Left lung (tissue), 10 donors: Measurements from ENCODE around the gene ELF4. TPM values are rescaled to one million over a fixed set of nuclear protein-coding genes. Genes with fewer than 3 reads are reported as not detected.

Experiments
- ATAC-seq: fragments of 200-7000 bp; cut with Tn5 transposase; one replicate; pipeline ENCODE4 v1.9.1; 2020; ENCODE audit warnings: moderate library complexity
- DNase-seq, 4 donors: peaks; one replicate each; pipeline ENCODE4 v3.0.0-alpha.2; 2013 to 2020
- H3K27ac ChIP-seq, 2 donors: fragments of 200-600 bp; sonication (generic) in 1 of 2; one replicate each; pipeline versions ENCODE4 v1.5.0 to v1.8.0; 2020 to 2021
- H3K27me3 ChIP-seq, 2 donors: fragments of 200-600 bp; sonication (generic) in 1 of 2; one replicate each; pipeline versions ENCODE4 v1.5.0 to v1.8.0; 2020 to 2021
- H3K36me3 ChIP-seq, 2 donors: fragments of 200-600 bp; sonication (generic) in 1 of 2; one replicate each; pipeline versions ENCODE4 v1.5.0 to v1.8.0; 2020 to 2021
- H3K4me1 ChIP-seq, 2 donors: fragments of 200-600 bp; one replicate each; pipeline ENCODE4 v1.8.0; 2021
- H3K4me3 ChIP-seq, 2 donors: fragments of 200-600 bp; sonication (generic) in 1 of 2; one replicate each; pipeline versions ENCODE4 v1.5.0 to v1.8.0; 2020 to 2021; ENCODE audit warnings: mild to moderate bottlenecking in 1 of 2
- H3K9me3 ChIP-seq, 2 donors: fragments of 200-600 bp; sonication (generic) in 1 of 2; one replicate each; pipeline versions ENCODE4 v1.5.0 to v1.8.0; 2020 to 2021
- intact Hi-C, 2 donors: fragments of 100-400 bp; cut with DNase I; formaldehyde crosslinking; loops; one replicate each; pipeline versions ENCODE4 v1.11.2 to v1.14.2; 2022
- polyA plus RNA-seq, 6 donors: library from polyadenylated mRNA; unstranded; fragments of 120-200 nt; gene quantifications; one replicate each; pipeline ENCODE4 v1.2.1, GENCODE V29; 2013; ENCODE audit not compliant: insufficient read length in 6 of 6
- total RNA-seq, 2 donors: library from RNA; stranded (reverse); fragmentation: NEBNext Ultra II Directional; extraction: Animal tissue kit (Norgen Biotek cat#: 25700); gene quantifications; one replicate each; pipeline ENCODE4 v1.2.1, GENCODE V29; 2021
- TF ChIP-seq, protein P1 (sequence below), 2 donors: fragments of 200-600 bp; sonication (generic) in 1 of 2; IDR thresholded peaks; one replicate each; pipeline versions ENCODE4 v1.5.0 to v1.8.0; 2021; ENCODE audit warnings: antibody characterized with exemption in 2 of 2
- donor health status: DM: no; HTN: yes; CAD: no.
- donor health status: DM: no; HTN: no; CAD: no.

The ELF4 gene
- total and polyA plus RNA-seq, 8 donors, result 10.1 to 23.9 (median 12.8) TPM

DNA sequence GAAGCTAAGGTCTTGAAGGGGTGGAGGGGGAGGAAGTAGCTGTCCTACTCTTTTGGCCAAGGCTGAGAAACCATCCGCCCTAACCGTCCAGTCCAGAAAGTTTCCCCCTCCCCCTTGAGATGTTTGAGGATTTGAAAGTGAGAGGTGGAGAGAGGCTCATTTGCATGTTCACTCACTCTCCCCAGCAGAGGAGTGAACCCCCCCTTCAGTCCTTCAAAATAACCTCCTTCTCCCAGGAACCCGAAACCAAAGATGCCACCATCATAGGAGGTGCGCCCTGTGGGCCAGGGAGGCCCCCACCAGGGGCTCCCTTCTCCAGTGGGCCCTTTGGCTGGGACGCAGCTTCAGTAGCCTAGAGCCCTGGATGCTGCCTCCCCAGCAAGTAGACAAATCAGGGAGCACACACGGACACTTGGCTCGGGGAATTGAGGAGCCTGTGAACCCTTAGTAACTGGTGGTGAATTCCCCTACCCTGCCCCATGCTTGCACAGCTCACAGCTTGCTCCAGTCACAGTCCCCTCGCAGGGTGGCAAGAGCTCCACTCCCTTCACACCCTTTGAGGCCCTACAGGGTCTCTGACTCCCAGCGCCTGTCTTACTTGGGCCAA, 25.6 kb downstream of the ELF4 start:
- no peak overlapping the region for H3K4me3 ChIP-seq
- no peak for ATAC-seq
- no peaks in the 10 kb centered on the region for H3K9me3 ChIP-seq
- TF ChIP-seq, protein P1, sequence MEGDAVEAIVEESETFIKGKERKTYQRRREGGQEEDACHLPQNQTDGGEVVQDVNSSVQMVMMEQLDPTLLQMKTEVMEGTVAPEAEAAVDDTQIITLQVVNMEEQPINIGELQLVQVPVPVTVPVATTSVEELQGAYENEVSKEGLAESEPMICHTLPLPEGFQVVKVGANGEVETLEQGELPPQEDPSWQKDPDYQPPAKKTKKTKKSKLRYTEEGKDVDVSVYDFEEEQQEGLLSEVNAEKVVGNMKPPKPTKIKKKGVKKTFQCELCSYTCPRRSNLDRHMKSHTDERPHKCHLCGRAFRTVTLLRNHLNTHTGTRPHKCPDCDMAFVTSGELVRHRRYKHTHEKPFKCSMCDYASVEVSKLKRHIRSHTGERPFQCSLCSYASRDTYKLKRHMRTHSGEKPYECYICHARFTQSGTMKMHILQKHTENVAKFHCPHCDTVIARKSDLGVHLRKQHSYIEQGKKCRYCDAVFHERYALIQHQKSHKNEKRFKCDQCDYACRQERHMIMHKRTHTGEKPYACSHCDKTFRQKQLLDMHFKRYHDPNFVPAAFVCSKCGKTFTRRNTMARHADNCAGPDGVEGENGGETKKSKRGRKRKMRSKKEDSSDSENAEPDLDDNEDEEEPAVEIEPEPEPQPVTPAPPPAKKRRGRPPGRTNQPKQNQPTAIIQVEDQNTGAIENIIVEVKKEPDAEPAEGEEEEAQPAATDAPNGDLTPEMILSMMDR (IDR thresholded peaks at IDR 0.05), result no peak
- H3K27ac ChIP-seq, result peak overlapping the region; percentile 26 to 81
- H3K27me3 ChIP-seq, result no peaks in the 10 kb centered on the region
- no peaks in the 10 kb centered on the region for H3K36me3 ChIP-seq
- intact Hi-C loops, result no loop called here
- H3K4me1 ChIP-seq, result peaks cover 0 to 86% of the 10 kb centered on the region in 2 donors
- DNase-seq, result no peak

DNA sequence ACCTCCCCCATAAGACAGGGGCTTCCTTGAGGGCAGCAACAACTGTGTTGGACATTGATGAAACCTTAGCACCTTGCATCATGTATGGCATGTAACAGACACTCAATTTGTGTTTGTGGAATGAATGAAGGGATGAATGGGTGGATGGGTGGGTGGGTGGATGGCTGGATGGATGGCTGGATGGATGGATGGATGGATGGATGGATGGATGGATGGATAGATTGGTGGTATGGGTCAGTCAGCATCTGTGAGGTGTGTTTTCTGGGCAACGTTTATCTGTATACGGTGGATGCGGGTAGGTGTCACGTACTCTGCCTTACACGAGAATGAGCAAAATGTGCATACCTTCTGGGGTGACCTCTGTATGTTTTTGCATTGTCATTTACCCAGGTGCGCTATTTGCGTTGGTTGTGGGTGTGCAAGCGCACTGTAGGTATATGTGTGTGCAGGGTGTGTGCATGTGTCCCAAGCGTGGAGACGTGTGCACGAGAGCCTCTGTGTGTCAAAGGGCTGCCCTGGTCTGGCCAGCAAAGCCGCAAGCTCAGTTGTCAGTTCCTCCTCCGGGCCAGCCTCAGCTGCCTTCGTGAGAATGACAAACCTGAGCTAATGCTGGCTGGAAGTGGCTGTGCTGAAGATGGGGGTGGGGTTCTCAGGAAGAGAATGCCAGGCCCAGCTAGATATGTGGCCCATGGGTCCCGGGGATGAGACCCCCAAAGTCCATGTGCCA, 26.5 kb downstream of the ELF4 start:
- Histone ChIP-seq H3K27me3 (no peaks in the 10 kb centered on the region), H3K36me3 (no peaks in the 10 kb centered on the region), H3K4me3 (no peak overlapping the region), H3K9me3 (no peaks in the 10 kb centered on the region), H3K4me1 (peaks cover 0 to 78% of the 10 kb centered on the region in 2 donors), H3K27ac (peak overlapping the region in 1 of 2 donors; percentile 81)
- DNase-seq (peak in 1 of 4 donors; percentile 80), ATAC-seq (peak; percentile 3)
- intact Hi-C loops, result no loop called here
- TF ChIP-seq, protein P1 (IDR thresholded peaks at IDR 0.05), result no peak

DNA sequence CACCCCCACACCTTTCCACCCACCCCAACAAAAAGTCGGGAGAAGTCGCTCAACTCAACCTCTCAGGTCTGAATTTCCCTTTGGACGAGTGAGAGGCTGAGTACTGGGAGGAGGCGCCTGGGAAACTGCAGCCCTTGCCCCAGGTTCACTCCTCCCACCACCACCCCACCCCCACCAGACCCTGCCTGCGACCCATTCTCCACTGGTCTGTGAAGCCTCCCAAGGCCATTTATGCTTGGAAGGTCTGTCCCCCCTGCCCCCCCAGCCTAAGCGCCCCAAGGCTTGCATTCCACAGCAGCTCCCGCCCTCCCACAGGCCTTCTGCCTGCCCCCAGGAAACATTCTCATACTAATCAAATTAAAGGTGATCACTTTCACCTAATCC, 27.2 kb downstream of the ELF4 start:
- intact Hi-C loops, result no loop called here
- ATAC-seq (no peak), DNase-seq (no peak)
- peak overlapping the region in 1 of 2 donors; percentile 72 for H3K27ac ChIP-seq
- no peaks in the 10 kb centered on the region for H3K9me3 ChIP-seq
- H3K4me1 ChIP-seq, result peaks cover 0 to 70% of the 10 kb centered on the region in 2 donors
- H3K27me3 ChIP-seq, result no peaks in the 10 kb centered on the region
- TF ChIP-seq, protein P1 (IDR thresholded peaks at IDR 0.05), result no peak
- no peaks in the 10 kb centered on the region for H3K36me3 ChIP-seq
- no peak overlapping the region for H3K4me3 ChIP-seq

DNA sequence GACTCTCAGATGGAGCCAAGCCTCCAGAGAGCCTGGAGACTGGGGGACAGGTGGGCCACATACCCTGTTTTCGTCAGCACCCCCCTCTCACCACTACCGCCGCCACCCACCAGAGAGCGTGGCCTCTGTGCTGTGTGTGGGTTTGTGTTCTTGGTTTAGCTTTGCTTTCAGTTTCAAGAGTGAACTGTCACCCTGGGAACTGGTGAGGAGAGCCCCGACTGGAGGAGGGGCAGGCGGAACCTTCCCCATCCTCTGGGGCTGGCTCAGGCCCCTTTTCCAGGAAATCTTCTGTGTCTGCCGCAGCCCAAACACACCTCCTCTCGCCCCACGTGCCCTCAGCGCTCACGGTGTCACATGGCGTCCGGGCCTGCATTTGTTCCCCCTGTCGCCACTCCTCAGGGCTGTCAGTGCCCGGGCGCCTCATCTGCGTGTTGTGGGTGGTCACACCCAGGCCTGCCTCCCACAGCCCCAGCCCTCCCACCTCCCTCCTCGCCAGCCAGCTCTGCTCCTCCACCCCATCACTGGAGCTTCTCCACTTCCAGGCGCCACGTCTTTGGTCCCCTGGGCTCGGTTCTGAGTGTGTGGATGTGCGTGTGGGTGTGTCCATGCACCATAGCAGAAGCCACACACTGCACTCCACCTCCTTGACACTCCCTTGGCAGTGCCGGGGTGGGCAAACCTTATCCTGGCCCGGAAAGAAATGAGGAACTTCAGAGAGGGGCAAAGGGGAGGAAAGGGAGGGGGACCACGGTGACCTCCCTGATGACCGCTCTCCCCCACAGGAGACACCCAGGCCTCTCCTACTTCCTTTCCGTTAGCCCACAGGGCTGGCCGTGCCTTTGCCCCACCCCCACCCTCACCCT, 27.8 kb downstream of the ELF4 start:
- Histone ChIP-seq H3K4me3 (no peak overlapping the region), H3K27me3 (no peaks in the 10 kb centered on the region), H3K9me3 (no peaks in the 10 kb centered on the region), H3K27ac (peak overlapping the region; percentile 19 to 72), H3K36me3 (no peaks in the 10 kb centered on the region), H3K4me1 (peaks cover 0 to 64% of the 10 kb centered on the region in 2 donors)
- TF ChIP-seq, protein P1 (IDR thresholded peaks at IDR 0.05), result peak in 1 of 2 donors; percentile 22
- ATAC-seq (peak; percentile 65), DNase-seq (peak in 2 of 4 donors; percentile 75 to 88)
- intact Hi-C loops, result no loop called here
